ENCODE data around the gene PARPBP.
"Not testable (repeated sequence)": the region's sequence is repeated elsewhere in the genome, so short reads cannot be mapped to it uniquely, and the experiment has no call there.

PARPBP gene, protein sequence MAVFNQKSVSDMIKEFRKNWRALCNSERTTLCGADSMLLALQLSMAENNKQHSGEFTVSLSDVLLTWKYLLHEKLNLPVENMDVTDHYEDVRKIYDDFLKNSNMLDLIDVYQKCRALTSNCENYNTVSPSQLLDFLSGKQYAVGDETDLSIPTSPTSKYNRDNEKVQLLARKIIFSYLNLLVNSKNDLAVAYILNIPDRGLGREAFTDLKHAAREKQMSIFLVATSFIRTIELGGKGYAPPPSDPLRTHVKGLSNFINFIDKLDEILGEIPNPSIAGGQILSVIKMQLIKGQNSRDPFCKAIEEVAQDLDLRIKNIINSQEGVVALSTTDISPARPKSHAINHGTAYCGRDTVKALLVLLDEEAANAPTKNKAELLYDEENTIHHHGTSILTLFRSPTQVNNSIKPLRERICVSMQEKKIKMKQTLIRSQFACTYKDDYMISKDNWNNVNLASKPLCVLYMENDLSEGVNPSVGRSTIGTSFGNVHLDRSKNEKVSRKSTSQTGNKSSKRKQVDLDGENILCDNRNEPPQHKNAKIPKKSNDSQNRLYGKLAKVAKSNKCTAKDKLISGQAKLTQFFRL

DNA sequence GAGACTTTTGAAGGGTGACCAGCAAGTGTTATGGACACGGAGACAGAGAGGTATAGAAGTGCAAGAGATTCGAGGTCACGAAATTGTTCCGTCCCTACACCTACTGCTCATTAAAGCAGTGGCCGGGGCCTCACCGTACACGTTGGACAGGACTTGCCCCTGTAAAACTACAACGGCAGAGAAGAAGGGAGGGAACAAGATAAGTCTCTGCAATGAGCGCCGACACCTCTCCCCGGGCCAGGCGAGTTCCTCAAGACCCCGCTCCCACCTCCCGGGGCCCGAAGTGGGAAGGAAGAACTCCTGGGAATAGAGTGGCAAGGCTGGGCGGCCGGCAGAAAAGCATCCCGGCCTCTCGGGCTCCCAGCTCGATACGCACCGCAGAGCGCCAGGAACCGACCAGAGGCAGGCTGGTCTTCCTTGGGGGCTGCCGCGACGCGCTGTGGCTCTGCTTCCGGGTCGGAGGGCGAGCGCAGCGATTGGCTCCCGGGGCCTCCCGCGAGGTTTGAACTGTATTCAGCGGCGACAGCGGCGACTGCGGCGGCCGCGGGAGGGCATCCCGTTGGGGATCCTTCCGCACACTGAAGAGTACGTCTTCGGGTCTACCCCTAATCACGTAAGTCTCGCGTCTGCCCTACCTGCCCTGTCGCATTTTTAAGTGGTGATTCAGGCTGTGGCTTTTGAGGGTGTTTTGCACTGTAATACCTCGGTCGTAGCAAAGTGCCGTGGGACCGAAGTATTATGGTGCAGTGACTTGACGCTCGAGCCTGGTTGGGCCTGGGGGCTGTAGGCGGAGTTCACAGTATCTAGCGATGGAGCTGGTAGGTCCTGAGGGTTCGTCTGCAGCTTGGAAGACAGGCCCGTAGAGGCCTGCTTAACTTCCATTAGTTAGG, at the start of gene PARPBP, which contains the start of gene NUP37:
PARPBP (plus strand) TSS at position 510 of the 890 bp plus-strand sequence. CDS start 3,706 bp downstream, outside the sequence.
NUP37 (minus strand) TSS at position 441 of the 890 bp plus-strand sequence. CDS start 1,596 bp downstream, outside the sequence.
- DNase-seq: peak; percentile 91

DNA sequence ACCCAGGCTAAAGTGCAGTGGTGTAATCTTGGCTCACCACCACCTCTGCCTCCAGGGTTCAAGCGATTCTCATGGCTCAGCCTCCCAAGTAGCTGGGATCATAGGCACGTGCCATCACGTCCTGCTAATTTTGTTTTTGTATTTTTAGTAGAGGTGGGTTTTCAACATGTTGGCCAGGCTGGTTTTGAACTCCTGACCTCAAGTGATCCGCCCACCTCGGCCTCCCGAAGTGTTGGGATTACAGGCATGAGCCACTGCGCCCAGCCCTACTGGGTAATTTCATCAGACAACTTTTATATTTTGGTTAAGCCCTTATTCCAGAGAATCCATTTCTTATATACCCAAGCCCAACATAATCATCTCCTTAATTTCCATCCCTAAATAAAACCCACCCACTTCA, 47.9 kb upstream of the PARPBP start:
- DNase-seq: not testable (repeated sequence)

DNA sequence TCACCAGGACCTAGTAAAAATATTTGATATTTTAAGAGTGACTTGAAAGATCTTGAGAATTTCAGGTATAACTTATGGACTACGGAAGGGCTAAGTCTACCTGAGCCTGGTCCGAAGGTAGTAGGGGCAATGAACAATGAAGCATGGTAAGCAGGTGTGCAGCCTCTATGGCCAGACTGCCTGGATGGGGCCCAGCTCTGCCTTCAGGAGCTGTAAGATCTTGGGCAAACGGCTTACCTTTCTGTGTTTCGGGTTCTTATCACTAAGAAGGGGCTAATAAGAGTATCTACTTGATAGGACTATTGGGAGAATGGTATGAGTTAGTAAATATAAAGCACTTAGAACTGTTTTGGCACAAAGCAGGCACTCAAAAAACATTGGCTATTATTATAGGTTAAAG, 39.1 kb upstream of the PARPBP start:
- no peak for DNase-seq

DNA sequence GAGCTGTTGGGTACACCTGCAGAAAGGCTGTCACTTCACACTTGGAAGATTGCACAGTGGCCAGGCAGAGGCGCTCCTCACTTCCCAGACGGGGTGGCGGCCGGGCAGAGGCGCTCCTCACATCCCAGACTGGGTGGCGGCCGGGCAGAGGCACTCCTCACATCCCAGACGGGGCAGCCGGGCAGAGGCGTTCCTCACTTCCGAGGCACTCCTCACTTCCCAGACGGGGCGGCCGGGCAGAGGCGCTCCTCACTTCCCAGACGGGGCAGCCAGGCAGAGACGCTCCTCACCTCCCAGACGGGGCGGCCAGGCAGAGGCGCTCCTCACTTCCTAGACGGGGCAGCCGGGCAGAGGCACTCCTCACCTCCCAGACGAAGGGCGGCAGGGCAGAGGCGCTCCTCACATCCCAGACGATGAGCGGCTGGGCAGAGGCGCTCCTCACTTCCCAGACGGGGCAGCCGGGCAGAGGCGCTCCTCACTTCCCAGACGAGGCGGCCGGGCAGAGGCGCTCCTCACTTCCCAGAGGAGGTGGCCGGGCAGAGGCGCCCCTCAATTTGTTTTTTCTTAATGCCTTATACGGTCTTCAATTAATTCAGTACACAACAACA, 30.7 kb upstream of the PARPBP start:
- DNase-seq: not testable (repeated sequence)

- DNase-seq: no peak
Measured at GRCh38 chr12:102093319-102093718, 26.7 kb upstream of the PARPBP start.

- DNase-seq: no peak
Measured at GRCh38 chr12:102095677-102096263, 24.2 kb upstream of the PARPBP start.

- DNase-seq: no peak
Measured at GRCh38 chr12:102096855-102097254, 23.1 kb upstream of the PARPBP start.

GRCh38 chr12:102106905-102107304, 13.1 kb upstream of the PARPBP start:
- DNase-seq: no peak

- DNase-seq: no peak
Measured at GRCh38 chr12:102107970-102108369, 12.0 kb upstream of the PARPBP start.

DNA sequence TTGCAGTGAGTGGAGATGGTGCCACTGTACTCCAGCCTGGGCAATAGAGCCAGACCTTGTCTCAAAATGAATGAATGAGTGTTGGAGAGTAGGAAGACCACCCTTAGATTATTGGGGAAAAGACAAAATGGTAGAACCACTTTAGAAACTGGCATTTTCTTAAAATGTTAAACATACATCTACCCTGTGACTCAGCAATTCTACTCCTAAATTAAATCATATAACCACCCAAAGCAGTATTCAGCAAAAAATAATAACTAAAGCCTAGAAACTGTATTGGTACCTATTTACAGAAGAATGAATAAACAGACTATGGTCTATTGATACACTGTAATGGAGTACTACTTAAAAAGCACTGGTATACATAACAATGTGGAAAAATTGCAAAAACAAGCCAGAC, 9.2 kb upstream of the PARPBP start:
- DNase-seq: no peak

DNA sequence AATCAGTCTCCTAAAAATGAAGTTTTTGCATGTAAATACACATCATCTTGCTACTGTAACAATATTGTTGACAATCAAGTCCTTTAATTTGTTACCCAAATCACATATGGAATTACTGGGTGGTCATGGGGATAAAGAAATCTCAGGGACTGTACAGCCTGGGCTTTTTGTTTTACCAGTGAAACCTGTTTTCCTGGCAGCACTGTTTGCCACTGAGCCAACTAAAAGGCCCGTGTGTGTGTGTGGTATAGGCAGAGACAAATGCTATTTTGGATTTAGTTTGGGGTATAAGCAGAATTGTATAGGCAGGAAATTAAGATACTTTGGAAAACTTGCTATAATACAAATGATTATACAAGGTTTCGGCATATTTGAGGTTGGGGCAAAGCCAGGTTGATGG, 5.8 kb upstream of the PARPBP start:
- no peak for DNase-seq

- DNase-seq: no peak
Measured at GRCh38 chr12:102116392-102116791, 3.6 kb upstream of the PARPBP start.

- DNase-seq: no peak
Measured at GRCh38 chr12:102118874-102119273, 1.1 kb upstream of the PARPBP start.

DNA sequence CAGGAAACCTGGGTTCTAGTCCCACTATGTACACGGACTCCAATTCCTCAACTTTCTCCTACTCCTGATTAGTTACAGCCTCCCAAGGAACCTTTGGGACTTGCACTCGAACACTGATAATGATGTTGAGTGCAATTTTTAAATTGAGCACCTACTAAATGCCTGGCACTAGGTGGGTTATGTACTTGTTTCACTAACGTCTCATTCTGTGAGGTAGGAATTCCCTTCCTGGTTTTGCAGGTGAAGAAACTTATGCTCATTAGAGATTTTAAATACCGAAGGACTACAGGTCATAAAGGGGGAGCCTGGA, 536 bp downstream of the PARPBP start:
- no peak for DNase-seq

DNA sequence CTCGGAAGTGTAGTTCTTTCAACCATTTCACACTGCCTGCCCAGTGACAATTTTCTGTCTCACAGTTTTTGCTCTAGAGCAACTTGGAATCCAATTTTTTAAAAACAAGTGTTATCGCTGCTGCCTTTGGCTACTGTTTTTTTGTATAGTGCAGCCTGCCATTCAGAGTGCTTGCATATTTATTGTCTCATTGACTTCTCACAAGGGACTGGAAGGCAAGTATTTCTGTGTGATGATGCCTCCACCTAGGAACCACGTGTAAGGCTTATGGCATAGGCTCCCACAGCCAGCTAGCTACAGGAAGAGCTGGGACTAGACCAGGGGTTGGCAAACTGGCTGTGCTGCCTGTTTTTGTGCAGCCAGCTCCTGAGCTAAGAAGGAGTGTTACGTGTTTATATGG, 903 bp downstream of the PARPBP start:
- DNase-seq: no peak

- DNase-seq: not testable (repeated sequence)
Measured at GRCh38 chr12:102121328-102121727, 1.3 kb downstream of the PARPBP start.

DNA sequence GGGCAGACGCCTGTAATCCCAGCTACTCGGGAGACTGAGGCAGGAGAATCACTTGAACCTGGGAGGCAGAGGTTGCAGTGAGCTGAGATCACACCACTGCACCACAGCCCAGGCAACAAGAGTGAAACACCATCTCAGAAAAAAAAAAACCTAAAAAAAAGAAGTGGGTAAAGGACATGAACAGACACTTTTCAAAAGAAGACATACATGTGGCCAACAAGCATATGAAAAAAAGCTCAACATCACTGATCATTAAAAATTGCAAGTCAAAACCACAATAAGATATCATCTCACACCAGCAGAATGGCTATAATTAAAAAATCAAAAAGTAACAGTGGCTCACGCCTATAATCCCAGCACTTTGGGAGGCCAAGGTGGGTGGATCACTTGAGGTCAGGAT, 10.7 kb downstream of the PARPBP start:
- DNase-seq: not testable (repeated sequence)

GRCh38 chr12:102131442-102131841, 11.5 kb downstream of the PARPBP start:
- not testable (repeated sequence) for DNase-seq

- not testable (repeated sequence) for DNase-seq
Measured at GRCh38 chr12:102137619-102138018, 17.6 kb downstream of the PARPBP start.

- DNase-seq: not testable (repeated sequence)
Measured at GRCh38 chr12:102142866-102143373, 22.9 kb downstream of the PARPBP start.

- DNase-seq: no peak
Measured at GRCh38 chr12:102144221-102144620, 24.2 kb downstream of the PARPBP start.

DNA sequence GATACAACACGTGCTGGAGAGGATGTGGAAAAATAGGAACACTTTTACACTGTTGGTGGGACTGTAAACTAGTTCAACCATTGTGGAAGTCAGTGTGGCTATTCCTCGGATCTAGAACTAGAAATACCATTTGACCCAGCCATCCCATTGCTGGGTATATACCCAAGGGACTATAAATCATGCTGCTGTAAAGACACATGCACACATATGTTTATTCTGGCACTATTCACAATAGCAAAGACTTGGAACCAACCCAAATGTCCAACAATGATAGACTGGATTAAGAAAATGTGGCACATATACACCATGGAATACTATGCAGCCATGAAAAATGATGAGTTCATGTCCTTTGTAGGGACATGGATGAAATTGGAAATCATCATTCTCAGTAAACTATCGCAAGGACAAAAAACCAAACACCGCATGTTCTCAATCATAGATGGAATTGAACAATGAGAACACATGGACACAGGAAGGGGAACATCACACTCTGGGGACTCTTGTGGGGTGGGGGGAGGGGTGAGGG, 27.1 kb downstream of the PARPBP start:
- not testable (repeated sequence) for DNase-seq
